GM12878 (cell line): ENCODE results near the gene LY6G5B. TPM values are rescaled to one million over a fixed set of nuclear protein-coding genes. Genes with fewer than 3 reads are reported as not detected.

Experiments used
- ATAC-seq: fragments of 200-7000 bp; cut with Tn5 transposase; 3 replicates; pipeline ENCODE4 v1.9.1; 2020; ENCODE audit warnings: mild to moderate bottlenecking, moderate library complexity
- BruUV-seq: library from RNA; stranded (reverse); fragments of 400-500 nt; replicated peaks from 2 replicates; lab custom pipeline; 2021; lab: Mats Ljungman, UMichigan
- CTCF ChIA-PET: fragments of 300-600 bp; sonication (Branson Sonifier 250); formaldehyde crosslinking; extraction: SDS; loops from one replicate; lab custom pipeline; 2021; ENCODE audit warnings: inconsistent platforms; lab: Yijun Ruan, JAX
- POLR2A ChIA-PET: fragments of 350-600 bp; formaldehyde crosslinking; extraction: SDS; loops from one replicate; lab custom pipeline; 2021; ENCODE audit warnings: inconsistent platforms; lab: Charles Lee
- RAD21 ChIA-PET: fragments of 300-600 bp; sonication (Branson Sonifier 250); formaldehyde crosslinking; loops from one replicate; lab custom pipeline; 2023; ENCODE audit warnings: antibody characterized with exemption; ENCODE audit not compliant: unreplicated experiment; lab: Charles Lee
- SMC1A ChIA-PET: fragments of 300-600 bp; sonication (Branson Sonifier 250); formaldehyde crosslinking; loops from one replicate; lab custom pipeline; 2023; ENCODE audit not compliant: unreplicated experiment, uncharacterized antibody; lab: Charles Lee
- DNase-seq: peaks from one replicate; pipeline ENCODE4 v3.0.0-alpha.2; 2011; ENCODE audit warnings: low read depth, low spot score
- FAIRE-seq: peaks from 3 replicates; lab custom pipeline; 2011; peaks lifted over from hg19 to GRCh38; lab: Jason Lieb, UNC
- H2AFZ ChIP-seq: 2 replicates; pipeline ENCODE4 v1.6.0; 2011; ENCODE audit warnings: low read depth, low read length, control low read depth; ENCODE audit not compliant: control insufficient read depth
- H3K27ac ChIP-seq: 2 replicates; pipeline ENCODE4 v1.5.1; 2011; ENCODE audit warnings: control low read depth; ENCODE audit not compliant: control insufficient read depth, insufficient read depth
- H3K27me3 ChIP-seq, 2 experiments: replicated peaks in 1 of 2; 2 replicates each; pipeline versions ENCODE4 v1.6.0 to v1.6.1; 2011; ENCODE audit warnings: low read length in 1 of 2; ENCODE audit not compliant: control insufficient read depth in 2 of 2, insufficient read depth in 2 of 2
- H3K36me3 ChIP-seq, 2 experiments: 2 replicates each; pipeline ENCODE4 v1.5.1; 2011; ENCODE audit warnings: low read length in 1 of 2; ENCODE audit not compliant: control insufficient read depth in 2 of 2, insufficient read depth in 2 of 2
- H3K4me1 ChIP-seq: 2 replicates; pipeline ENCODE4 v1.6.1; 2011; ENCODE audit warnings: mild to moderate bottlenecking, low read length, moderate library complexity, mixed read lengths; ENCODE audit not compliant: control insufficient read depth, insufficient read depth
- H3K4me2 ChIP-seq: 2 replicates; pipeline ENCODE4 v1.6.0; 2011; ENCODE audit warnings: control low read depth; ENCODE audit not compliant: control insufficient read depth, insufficient read depth
- H3K4me3 ChIP-seq: fragments of 200-600 bp; sonication (generic); 2 replicates; pipeline ENCODE4 v1.5.1; 2016
- H3K79me2 ChIP-seq: 2 replicates; pipeline ENCODE4 v1.6.0; 2011; ENCODE audit warnings: low read length; ENCODE audit not compliant: control insufficient read depth, insufficient read depth
- H3K9ac ChIP-seq: 2 replicates; pipeline ENCODE4 v1.8.0; 2011; ENCODE audit warnings: low read length, control low read depth, mixed read lengths; ENCODE audit not compliant: control insufficient read depth, insufficient read depth
- H3K9me3 ChIP-seq: replicated peaks from 3 replicates; pipeline ENCODE4 v1.5.1; 2011; ENCODE audit warnings: mild to moderate bottlenecking, low read length; ENCODE audit not compliant: control insufficient read depth, insufficient read depth
- H4K20me1 ChIP-seq: 2 replicates; pipeline ENCODE4 v1.6.0; 2011; ENCODE audit not compliant: control insufficient read depth, insufficient read depth
- ASH2L ChIP-seq: fragments of 300-600, 200-600 bp; sonication (generic); IDR thresholded peaks from 2 replicates; pipeline ENCODE4 v1.6.1; 2017; ENCODE audit warnings: low read depth, mild to moderate bottlenecking, borderline replicate concordance
- ATF3 ChIP-seq: IDR thresholded peaks from 2 replicates; pipeline ENCODE4 v1.6.1; 2011; ENCODE audit warnings: low read depth, mild to moderate bottlenecking, low read length, moderate library complexity, borderline replicate concordance; ENCODE audit errors: extremely low read depth
- ESRRA ChIP-seq: IDR thresholded peaks from 2 replicates; pipeline ENCODE4 v1.6.1; 2012; ENCODE audit warnings: mild to moderate bottlenecking, low read length, improper control_type of control experiment
- MTA3 ChIP-seq: IDR thresholded peaks from 2 replicates; pipeline ENCODE4 v1.6.1; 2012; ENCODE audit warnings: low read length, inconsistent platforms, borderline replicate concordance
- POLR2AphosphoS2 ChIP-seq: IDR thresholded peaks from 2 replicates; pipeline ENCODE4 v1.6.1; 2011; ENCODE audit warnings: low read depth, mild to moderate bottlenecking, low read length, improper control_type of control experiment, moderate library complexity
- RBBP5 ChIP-seq: fragments of 200-600 bp; sonication (generic); conservative IDR thresholded peaks from 2 replicates; pipeline ENCODE4 v1.6.1; 2016
- TCF3 ChIP-seq: IDR thresholded peaks from 2 replicates; pipeline ENCODE4 v1.6.1; 2012; ENCODE audit warnings: low read depth, mild to moderate bottlenecking, low read length, borderline replicate concordance; ENCODE audit not compliant: insufficient read depth
- WGBS: methylation state at CpG from one replicate; pipeline ENCODE4 v1.1.6; 2016; ENCODE audit warnings: low lambda C conversion rate; ENCODE audit not compliant: insufficient replicate concordance, insufficient coverage; ENCODE audit errors: missing lambda C conversion rate; 5-methylcytosine and 5-hydroxymethylcytosine counted together
- in situ Hi-C: fragments of 300-500 bp; cut with MboI; formaldehyde crosslinking; loops from 9 replicates; pipeline ENCODE4 v1.14.3; 2018; ENCODE audit warnings: mixed read lengths
- intact Hi-C: fragments of 100-400 bp; cut with micrococcal nuclease; formaldehyde crosslinking; loops from one replicate; pipeline ENCODE4 v1.14.2; 2022; ENCODE audit not compliant: unreplicated experiment
- polyA plus RNA-seq, 11 experiments: library from polyadenylated mRNA; depleted of rRNA in 4 of 11; unstranded in 6 of 11; stranded (reverse) in 5 of 11; fragments of >200 nt; fragmentation: Nextera tagmentation in 4 of 11; fragmentation: Illumina TruSeq in 1 of 11; extraction: Ambion mirVana in 4 of 11; extraction: Trizol in 1 of 11; gene quantifications; 1 replicate in 1 of 11; 2 replicates in 10 of 11; pipeline versions ENCODE4 v1.2.1 to v1.2.3, GENCODE V29; 2011 to 2016; ENCODE audit warnings: inconsistent platforms in 2 of 11, missing spikeins in 2 of 11, low read depth in 1 of 11
- total RNA-seq, 4 experiments: library from RNA; depleted of rRNA in 3 of 4; stranded (reverse); fragments of >200 nt in 3 of 4; fragmentation: Illumina TruSeq in 1 of 4; extraction: Trizol in 1 of 4; gene quantifications; 2 replicates each; pipeline versions ENCODE4 v1.2.1 to v1.2.3, GENCODE V29; 2013 to 2021
- TF ChIP-seq, protein P1 (sequence below): fragments of 450-650 bp; formaldehyde crosslinking; IDR thresholded peaks from 2 replicates; pipeline ENCODE4 v1.4.0; 2020; ENCODE audit warnings: mild to moderate bottlenecking, moderate library complexity
- TF ChIP-seq, protein P2 (sequence below): fragments of 450-650 bp; IDR thresholded peaks from 2 replicates; pipeline ENCODE4 v1.6.1; 2017; ENCODE audit warnings: borderline replicate concordance
- TF ChIP-seq, protein P3 (sequence below): fragments of 450-650 bp; IDR thresholded peaks from 2 replicates; pipeline ENCODE4 v1.6.1; 2014; ENCODE audit warnings: mild to moderate bottlenecking

Gene LY6G5B
- total and polyA plus RNA-seq, 10 of the 15 experiments (the other 5 are each of a cell fraction or from before 2014, with no cell fraction given), result 3.2 to 16.5 (median 7.5) TPM

- WGBS, result 93% methylated on average over 10 of the region's 10 CpGs
- SMC1A ChIA-PET, result interaction anchor here (0.9 to 1.3 kb wide), 2 partner anchors 13 to 25 kb away, joined by 3 to 9 read pairs; partner anchors contain the start of gene BAG6
- no peak for TF ChIP-seq POLR2AphosphoS2
- no peak for TF ChIP-seq ASH2L
- TF ChIP-seq, protein P1, sequence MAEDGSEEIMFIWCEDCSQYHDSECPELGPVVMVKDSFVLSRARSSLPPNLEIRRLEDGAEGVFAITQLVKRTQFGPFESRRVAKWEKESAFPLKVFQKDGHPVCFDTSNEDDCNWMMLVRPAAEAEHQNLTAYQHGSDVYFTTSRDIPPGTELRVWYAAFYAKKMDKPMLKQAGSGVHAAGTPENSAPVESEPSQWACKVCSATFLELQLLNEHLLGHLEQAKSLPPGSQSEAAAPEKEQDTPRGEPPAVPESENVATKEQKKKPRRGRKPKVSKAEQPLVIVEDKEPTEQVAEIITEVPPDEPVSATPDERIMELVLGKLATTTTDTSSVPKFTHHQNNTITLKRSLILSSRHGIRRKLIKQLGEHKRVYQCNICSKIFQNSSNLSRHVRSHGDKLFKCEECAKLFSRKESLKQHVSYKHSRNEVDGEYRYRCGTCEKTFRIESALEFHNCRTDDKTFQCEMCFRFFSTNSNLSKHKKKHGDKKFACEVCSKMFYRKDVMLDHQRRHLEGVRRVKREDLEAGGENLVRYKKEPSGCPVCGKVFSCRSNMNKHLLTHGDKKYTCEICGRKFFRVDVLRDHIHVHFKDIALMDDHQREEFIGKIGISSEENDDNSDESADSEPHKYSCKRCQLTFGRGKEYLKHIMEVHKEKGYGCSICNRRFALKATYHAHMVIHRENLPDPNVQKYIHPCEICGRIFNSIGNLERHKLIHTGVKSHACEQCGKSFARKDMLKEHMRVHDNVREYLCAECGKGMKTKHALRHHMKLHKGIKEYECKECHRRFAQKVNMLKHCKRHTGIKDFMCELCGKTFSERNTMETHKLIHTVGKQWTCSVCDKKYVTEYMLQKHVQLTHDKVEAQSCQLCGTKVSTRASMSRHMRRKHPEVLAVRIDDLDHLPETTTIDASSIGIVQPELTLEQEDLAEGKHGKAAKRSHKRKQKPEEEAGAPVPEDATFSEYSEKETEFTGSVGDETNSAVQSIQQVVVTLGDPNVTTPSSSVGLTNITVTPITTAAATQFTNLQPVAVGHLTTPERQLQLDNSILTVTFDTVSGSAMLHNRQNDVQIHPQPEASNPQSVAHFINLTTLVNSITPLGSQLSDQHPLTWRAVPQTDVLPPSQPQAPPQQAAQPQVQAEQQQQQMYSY (CRISPR knock-in tag), result no peak
- TF ChIP-seq, protein P2, sequence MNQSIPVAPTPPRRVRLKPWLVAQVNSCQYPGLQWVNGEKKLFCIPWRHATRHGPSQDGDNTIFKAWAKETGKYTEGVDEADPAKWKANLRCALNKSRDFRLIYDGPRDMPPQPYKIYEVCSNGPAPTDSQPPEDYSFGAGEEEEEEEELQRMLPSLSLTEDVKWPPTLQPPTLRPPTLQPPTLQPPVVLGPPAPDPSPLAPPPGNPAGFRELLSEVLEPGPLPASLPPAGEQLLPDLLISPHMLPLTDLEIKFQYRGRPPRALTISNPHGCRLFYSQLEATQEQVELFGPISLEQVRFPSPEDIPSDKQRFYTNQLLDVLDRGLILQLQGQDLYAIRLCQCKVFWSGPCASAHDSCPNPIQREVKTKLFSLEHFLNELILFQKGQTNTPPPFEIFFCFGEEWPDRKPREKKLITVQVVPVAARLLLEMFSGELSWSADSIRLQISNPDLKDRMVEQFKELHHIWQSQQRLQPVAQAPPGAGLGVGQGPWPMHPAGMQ, result no peak
- TF ChIP-seq RBBP5, result no peak
- TF ChIP-seq, protein P3, sequence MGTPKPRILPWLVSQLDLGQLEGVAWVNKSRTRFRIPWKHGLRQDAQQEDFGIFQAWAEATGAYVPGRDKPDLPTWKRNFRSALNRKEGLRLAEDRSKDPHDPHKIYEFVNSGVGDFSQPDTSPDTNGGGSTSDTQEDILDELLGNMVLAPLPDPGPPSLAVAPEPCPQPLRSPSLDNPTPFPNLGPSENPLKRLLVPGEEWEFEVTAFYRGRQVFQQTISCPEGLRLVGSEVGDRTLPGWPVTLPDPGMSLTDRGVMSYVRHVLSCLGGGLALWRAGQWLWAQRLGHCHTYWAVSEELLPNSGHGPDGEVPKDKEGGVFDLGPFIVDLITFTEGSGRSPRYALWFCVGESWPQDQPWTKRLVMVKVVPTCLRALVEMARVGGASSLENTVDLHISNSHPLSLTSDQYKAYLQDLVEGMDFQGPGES, result no peak
- TF ChIP-seq ESRRA, result no peak
- TF ChIP-seq MTA3, result no peak
- no peak for TF ChIP-seq TCF3
- no peak for TF ChIP-seq ATF3
- TF ChIP-seq, all 136 proteins: peak for 0
- no peak overlapping the region for H3K4me2 ChIP-seq
- BruUV-seq, result no TSS peak
- peaks cover 4% of the 10 kb centered on the region; the same call in 1 of the 2 replicates for H4K20me1 ChIP-seq
- no peak overlapping the region for H2AFZ ChIP-seq
- intact Hi-C loops, result no loop called here
- no peak overlapping the region for H3K27ac ChIP-seq
- ATAC-seq, result no peak
- peaks cover 52 to 59% of the 10 kb centered on the region in 2 experiments for H3K36me3 ChIP-seq
- CTCF ChIA-PET, result no interaction called here
- no peak for FAIRE-seq
- no peak overlapping the region for H3K4me3 ChIP-seq
- peaks cover 25% of the 10 kb centered on the region for H3K79me2 ChIP-seq
- in situ Hi-C loops, result no loop called here
- POLR2A ChIA-PET, result interaction anchor here (1.2 to 1.6 kb wide), 2 partner anchors 11 to 34 kb away, joined by 3 to 8 read pairs; partner anchors contain the start of gene C6orf47
- no peaks in the 10 kb centered on the region for H3K27me3 ChIP-seq
- RAD21 ChIA-PET, result no interaction called here
- H3K9ac ChIP-seq, result no peak overlapping the region
- DNase-seq, result no peak
- peaks cover 2% of the 10 kb centered on the region for H3K4me1 ChIP-seq
- H3K9me3 ChIP-seq, result no peaks in the 10 kb centered on the region
Observed at GRCh38 chr6:31626952-31627351, 42.8 kb upstream of the LY6G5B start.
